MM.1S (cell line): ENCODE measurements around the gene GATB.

Experiments used
- CTCF ChIP-seq: fragments of 300-600 bp; sonication (generic); IDR thresholded peaks from 2 replicates; pipeline ENCODE4 v1.5.1; 2016; ENCODE audit warnings: antibody characterized with exemption, low read length, mixed read lengths
- EZH2 ChIP-seq: fragments of 300-600 bp; sonication (generic); optimal IDR thresholded peaks from 2 replicates; pipeline ENCODE3; 2017; ENCODE audit warnings: low read depth, mild to moderate bottlenecking, antibody characterized with exemption, low read length, mixed read lengths
- EZH2phosphoT487 ChIP-seq: fragments of 300-600 bp; sonication (generic); IDR thresholded peaks from 2 replicates; pipeline ENCODE4 v1.6.1; 2018; ENCODE audit warnings: antibody characterized with exemption, low read length

- TF ChIP-seq EZH2: no peak
- TF ChIP-seq CTCF: no peak
- no peak for TF ChIP-seq EZH2phosphoT487
Measured at GRCh38 chr4:151689211-151689991, 71.4 kb downstream of the GATB start.
